CD1c-positive myeloid dendritic cell (primary cell): ENCODE results near the gene RAB27B.
A peak's percentile ranks its signal among the peaks of the same experiment; 100 is the strongest.
"Not testable (repeated sequence)": the region's sequence is repeated elsewhere in the genome, so short reads cannot be mapped to it uniquely, and the experiment has no call there.

Experiments used
- DNase-seq: peaks from one replicate; pipeline ENCODE4 v3.0.0-alpha.2; 2016; ENCODE audit errors: extremely low spot score

The RAB27B gene, protein sequence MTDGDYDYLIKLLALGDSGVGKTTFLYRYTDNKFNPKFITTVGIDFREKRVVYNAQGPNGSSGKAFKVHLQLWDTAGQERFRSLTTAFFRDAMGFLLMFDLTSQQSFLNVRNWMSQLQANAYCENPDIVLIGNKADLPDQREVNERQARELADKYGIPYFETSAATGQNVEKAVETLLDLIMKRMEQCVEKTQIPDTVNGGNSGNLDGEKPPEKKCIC

DNA sequence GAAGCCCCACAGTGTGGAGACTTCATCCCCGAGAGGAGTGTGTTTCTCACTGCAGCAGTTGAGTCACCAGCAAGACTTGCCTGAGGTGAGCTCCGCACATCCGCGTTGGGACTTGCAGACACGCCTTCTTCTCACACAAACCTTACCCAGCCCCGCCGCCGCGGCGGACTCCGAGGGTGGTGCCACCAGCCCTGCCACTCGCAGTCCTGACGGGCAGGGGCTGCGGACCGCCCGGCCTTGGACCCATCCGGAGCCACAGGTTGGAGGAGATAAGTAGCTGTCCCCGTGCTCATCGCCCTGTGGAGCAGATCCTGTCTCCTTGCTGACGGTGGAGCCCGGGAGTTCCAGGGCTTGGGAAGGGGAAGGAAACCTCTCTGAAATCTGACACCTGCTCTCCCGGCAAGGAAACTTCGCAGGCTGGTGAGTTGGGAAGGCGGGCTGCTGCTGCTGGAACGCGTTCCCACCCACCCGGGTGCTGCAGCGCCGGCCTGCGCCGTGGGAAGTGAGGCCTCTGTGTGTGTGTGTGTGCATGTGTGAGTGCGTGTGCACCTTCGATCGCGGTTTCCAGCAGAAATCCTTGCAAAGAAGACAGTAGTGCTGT is at the start of gene RAB27B:
Gene RAB27B (plus strand): TSS at position 197 of the 601 bp plus-strand sequence. CDS start 49,109 bp downstream, outside the sequence.
- peak; percentile 28 for DNase-seq

DNA sequence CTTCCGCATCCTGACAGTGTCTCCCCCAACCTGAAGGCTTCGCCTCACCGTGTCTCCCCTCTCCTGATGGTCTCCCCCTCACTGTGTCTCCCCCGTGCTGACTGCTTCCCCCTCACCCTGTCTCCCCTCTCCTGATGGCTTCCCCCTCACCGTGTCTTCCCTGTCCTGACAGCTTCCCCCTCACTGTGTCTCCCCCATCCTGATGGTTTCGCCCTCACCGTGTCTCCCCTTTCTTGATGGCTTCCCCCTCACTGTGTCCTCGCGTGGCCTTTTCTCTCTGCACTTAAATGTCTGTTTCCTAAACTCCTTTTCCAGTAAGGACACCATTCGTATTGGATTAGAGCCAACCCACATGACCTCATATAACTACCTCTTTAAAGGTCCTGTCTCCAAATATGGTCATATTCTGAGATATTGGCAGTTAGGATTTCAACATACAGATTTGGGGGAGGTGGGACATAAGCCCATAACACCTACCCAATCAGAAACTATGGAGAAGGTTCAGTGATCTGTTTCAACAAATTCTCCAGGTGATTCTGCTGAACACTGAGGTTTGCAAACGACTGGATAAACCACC is 47.9 kb upstream of the RAB27B start:
- DNase-seq, result no peak

DNA sequence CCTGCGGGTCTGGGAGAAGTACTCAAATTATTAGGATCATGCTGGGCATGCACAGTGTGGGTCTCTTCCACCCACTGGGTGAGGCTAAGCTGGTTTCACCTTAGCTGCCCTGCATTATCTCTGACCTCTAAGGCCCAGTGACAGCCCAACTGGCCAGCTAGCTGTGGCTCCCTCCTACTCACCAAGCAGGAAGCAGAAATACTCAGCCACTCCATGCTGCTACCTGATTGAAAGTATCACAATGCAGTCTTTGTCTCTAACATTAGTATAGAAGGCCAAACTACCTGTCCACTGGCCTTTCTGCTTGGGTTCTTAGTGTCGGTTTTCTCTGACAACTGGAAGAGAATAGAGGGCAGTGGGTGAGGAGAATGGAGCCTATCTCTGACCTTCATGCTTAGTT is 47.3 kb upstream of the RAB27B start:
- no peak for DNase-seq

DNA sequence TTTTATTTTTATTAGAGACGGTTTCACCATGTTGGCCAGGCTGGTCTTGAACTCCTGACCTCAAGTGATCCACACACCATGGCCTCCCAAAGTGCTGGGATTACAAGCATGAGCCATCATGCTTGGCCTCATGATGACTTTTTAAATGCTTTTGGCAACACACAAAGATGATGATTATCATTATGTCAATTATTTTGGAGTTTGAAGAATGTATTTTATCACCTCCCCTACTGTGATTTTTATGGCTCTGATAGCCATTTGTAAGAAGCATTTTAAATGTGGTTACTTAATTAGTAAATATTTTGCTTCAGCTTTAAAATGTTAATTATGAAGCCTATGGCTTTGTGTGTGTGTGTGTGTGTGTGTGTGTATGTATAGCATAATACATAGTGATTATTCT is 45.1 kb upstream of the RAB27B start:
- no peak for DNase-seq

DNA sequence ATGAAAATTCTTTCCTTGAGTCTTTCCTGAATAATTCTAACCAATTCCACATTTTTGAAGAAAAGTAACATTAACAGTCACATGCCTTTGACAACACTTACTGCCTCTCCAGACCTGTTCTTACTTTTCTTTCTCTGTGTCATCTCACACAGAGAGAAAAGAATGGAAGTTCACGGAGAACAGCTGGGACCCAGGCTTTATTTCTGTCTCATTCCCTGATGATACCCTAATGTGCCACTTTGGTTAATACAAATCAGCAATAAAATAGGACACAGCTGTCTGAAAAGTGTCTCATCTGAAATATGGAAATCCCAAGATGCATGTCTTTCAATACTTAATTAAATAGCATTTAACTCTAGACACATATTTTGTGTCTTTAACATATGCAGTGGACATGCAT is 42.1 kb upstream of the RAB27B start:
- no peak for DNase-seq

DNA sequence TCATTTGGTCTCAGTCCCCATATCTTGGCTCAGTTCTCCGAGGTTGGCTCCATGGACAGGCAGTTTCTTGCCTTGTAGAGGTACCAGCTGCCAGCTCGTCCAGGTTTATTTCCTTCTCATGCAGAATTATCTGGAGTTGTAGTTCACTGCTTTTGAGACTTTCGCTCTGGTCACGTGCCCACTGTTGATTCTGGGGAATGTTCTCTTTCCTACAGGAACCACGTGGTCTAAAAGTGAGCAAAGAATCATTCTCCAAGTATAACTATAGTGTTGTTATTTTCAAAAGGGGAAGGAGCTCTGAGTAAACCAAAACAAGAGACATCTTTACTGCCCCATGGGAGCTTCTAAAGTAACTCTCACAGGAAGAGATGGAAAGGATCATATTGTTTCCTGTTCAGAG is 41.2 kb upstream of the RAB27B start:
- DNase-seq, result no peak

DNA sequence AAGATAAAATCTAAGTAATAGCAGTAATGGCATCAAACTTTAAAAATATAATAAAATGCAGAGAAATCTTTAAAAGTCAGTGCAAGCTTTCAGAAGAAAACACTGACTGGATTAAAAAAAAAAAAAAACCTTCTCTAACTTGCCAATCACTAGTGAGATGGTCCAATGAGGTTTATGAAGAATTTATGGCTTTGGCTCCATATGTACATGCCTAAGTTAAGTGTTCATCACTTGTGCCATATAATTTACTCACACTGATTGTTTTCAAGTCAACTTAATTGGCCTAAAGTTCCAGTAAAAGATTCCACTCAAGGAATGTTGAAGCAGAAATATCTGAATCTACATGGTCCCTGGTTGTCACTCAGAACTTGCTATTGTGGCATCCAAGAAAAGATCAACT is 40.7 kb upstream of the RAB27B start:
- no peak for DNase-seq

DNA sequence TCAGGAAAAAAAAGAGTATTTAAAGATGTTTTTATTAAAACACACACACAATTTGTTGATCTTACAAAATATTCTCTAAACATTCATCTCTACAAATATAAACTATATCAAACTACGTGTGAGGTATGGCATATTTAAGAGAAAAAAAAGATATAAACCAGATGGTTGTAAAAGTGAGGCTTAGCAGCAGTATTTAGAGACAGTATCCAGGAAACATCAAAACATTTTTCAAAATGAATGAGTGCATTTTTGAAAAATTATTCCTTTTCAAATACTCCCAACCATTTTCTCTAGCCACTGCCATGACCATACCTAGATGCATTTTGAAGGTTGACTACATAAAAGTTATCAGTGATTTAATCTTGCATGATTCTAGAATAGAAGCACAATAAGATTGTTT is 38.2 kb upstream of the RAB27B start:
- DNase-seq, result no peak

DNA sequence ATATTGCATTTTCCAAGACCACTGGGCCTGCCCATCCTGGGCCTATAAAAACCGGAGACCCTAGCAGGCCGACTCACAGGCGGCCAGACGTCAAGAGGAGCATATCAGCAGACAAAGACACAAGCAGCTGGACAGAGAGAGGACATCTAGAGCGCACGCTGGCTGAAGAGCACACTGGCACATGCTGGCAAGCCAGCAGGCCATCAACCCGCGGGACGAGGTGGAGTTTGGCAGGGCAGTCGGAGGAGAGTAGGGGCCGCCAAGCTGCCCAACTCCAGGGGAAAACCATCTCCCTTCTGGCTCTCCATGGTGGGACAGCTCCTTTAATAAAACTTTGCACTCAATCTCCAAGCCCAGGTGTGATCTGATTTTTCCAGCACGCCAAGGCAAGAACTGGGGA is 36.6 kb upstream of the RAB27B start:
- DNase-seq, result no peak

DNA sequence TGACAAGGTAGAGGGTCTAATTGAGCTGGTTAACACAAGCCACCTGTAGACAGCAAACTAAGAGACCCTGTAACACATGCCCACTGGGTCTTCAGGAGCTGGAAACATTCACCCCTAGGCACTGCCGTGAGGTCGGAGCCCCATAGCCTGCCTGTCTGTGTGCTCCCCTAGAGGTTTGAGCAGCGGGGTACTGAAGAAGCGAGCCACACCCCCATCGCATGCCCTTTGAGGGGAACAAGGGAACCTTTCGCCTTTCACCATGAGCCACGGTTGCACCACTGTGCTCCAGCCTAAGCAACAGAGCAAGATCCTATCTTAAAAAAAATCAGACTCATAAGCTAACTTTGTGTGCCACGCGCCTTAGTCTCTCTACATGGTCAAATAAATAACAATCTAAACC is 36.2 kb upstream of the RAB27B start:
- DNase-seq, result no peak

DNA sequence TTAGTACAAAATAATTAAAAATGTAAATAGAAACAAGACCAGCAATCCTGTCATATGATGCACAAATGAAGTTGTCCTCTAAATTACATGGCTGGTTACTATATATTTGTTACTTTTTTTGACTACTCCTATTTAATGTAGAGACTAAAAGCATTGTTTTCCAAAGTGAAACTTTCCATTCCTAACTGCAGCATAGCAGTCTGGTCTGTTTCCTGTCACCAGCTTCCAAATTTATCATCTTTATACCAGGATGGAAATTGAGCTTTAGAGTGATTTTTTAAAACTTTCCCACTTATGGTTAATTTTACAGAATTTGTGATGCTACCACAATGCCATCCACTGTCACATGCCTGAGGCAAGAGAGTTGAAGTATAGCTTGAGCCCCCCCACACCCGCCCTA is 33.5 kb upstream of the RAB27B start:
- no peak for DNase-seq

DNA sequence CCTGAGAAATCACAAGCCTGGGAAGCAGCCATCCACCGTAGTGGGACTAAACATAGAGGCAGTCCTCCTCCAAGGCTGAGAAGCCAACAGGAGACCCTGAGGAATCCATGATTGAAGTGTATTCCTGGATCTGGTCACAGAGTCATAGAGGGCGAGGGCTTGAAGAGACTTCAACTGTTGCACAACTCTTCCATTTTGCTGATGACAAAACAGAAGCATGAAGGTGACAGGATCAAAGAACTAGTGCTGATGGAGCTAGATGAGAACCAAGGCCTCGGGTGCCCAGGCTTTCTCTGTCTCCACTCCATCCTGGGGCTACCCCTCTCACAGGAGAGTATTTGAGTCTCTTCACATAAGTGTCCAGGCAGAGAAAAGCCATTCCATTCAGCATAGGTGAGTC is 30.1 kb upstream of the RAB27B start:
- DNase-seq, result no peak

DNA sequence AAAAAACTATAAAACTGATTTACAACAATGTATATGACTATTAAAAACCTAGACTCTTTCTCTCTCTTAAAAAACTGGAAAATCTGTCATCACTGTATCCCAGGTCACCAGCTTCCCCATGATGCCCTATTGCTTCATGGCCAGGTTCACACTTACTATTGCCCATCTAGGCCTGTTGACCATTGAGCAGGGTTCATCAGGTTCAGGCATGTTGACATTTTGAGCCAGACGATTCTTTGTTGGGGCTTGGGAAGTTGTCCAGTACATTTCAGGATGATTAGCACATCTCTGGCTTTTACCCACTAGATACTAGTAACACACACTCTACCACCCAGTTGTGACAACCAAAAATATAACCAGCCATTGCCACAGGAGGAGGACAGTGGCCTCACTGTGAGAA is 26.9 kb upstream of the RAB27B start:
- no peak for DNase-seq

DNA sequence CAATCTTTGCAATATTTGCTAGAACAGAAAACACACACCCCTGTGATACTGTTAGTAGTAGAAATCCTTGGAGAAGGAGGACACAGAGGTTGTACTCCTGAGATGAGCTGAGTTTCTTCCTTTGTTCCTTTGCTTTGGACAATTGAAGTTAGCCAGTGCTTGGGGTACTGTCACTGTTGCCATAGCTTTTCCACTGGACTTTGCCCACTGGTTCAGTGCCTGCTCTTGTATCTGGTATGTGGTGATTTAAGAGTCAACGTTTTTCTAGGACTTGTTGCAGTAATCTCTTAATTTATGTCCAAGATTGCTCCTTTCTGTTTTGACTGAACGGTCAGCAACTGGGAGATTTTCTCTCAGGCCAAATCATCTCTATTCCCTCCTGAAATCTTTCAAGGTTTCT is 26.1 kb upstream of the RAB27B start:
- DNase-seq, result no peak

DNA sequence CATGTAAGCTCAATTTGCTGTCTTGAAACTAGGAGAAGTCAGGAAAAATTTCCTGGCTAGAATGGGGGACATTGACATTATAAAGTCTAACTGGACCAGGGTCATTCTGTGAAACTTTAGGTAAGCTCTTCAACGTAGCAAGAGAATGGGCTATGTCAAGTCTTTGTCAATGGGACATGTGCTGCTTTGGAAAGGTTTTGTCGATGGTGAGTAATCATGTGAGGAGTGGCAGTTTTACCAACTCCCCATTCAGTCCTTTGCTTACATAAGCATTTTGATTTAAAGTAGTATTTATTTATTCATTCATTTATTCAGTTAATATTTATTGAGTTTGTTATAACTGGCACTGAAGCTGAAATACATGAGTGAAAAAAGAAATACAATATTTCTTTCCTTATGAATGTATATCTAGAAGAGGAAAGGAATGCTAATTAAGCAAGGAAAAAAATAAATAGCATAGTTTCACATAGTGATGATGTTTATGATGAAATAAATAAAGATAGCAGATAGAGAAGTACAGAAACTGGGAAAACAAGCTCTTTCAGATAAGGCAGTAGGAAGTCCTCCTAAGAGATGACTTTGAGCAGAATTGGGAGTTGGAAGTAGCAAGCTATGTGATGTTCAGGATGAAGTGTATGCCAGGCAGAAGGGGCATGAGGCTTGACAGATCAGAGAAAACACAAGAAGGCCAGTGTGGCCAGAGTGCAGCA is 25.4 kb upstream of the RAB27B start:
- no peak for DNase-seq

DNA sequence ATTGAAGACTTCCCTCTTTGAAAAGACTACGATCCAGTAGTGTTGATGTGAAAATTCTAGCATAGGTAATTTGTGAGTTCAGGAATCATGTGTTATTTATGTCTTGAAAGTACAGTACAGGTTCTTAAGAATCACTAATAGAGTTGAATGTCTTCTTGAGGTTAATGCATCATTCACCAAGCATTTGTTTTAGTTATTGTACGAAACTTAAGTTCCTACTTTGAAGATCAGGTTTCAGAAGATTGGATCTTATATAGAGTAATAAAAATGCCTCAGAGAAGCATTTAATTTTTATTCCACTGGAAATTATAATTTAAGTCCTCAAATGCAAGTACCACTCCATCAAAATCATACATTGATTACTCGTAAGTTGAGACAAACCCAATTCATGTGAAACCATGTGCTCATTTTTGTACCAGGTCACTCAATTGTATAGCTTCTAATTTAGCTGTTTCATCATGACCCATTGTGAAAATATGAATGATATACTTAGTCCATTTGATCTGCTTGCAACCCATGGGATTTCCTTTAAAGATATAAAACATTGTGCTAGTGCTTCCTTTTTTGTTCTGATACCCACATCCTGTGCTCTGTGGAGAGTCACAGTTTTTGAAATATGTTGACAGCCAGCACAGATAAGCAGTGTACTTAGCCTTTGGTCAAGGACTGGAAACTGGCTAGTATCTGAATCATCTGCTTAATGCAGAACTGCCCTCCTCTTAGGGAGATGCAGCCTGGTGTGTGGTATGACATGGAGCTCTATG is 22.5 kb upstream of the RAB27B start:
- DNase-seq, result no peak

DNA sequence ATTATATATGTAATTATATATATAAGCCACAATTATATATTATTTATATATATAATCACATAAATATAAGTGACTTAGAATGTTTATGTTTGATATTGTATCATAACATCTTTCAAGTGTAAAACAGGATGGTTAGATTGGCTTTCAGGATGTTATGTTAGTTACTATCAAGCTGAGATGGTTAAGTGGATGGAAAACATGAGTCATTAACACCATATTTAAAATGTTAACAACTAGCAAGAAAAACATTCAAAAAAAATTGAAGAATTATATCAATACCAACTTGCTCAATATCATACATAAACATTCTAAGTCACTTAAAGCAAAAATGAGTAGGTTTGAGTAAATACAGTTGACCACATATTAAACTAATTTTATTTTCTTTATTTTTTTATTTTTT is 21.8 kb upstream of the RAB27B start:
- no peak for DNase-seq

DNA sequence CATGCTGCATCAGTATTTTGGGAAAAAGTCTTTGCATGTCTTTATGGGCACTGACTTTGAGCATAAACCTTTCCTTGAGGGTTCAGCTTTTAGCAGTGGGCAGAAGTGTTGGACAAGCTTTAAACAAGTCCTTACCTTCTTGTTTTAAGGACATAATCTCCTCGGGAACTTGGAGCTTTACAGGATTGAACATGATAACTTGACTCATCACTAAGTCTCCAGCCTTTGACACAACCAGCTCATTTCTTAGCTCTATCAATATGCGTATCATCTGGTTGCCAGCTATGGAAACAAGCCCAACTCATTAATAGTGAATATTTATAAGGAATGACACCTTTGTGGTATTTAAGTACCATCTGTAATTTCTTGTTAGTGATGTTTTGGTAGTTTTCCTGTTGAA is 21.0 kb upstream of the RAB27B start:
- no peak for DNase-seq

DNA sequence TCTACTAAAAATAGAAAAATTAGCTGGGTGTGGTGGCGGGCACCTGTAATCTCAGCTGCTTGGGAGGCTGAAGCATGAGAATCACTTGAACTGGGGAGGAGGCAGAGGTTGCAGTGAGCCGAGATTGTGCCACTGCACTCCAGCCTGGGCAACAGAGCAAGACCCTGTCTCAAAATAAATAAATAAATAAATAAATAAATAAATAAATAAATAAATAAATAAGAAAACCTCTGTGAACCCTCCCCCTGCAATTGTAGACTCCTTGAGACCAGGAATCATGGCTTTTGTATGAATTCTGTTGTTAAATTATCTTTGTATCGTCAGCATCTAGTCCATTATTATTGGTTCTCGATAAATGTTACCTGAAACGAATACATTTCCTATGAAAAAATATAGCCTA is 17.6 kb upstream of the RAB27B start:
- DNase-seq, result not testable (repeated sequence)

DNA sequence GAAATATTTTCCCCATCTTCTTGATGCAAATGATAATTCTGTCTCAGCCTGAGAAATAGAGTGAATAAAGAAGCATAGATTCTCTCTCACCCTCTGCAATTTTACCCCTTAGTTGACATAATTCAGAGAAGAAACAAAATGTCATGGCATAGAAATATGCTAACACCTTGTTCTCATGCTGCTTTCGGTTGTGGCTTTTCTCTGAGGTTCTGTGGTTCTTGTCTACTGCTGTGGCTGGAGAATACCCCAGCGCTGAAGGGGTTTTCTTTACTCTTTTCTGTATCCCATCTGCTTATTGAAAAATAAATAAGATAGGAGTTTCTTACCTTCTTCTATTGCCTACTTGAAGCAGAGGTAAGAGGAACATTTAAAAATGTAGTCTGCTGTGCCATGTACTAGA is 15.4 kb upstream of the RAB27B start:
- DNase-seq, result no peak

DNA sequence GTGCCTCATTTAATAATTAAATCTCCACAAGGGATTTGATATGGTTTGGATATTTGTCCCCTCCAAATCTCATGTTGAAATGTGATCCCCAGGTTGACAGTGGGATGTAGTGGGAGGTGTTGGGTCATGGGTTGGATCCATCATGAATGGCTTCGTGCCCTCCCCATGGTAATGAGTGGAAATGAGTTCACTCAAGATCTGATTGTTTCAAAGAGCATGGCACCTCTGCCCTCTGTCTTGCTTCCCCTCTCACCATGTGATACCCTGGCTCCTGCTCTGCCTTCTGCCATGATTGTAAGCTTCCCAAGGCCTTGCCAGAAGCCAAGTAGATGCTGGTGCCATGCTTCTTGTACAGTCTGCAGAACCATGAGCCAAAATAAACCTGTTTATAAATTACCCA is 15.0 kb upstream of the RAB27B start:
- no peak for DNase-seq

DNA sequence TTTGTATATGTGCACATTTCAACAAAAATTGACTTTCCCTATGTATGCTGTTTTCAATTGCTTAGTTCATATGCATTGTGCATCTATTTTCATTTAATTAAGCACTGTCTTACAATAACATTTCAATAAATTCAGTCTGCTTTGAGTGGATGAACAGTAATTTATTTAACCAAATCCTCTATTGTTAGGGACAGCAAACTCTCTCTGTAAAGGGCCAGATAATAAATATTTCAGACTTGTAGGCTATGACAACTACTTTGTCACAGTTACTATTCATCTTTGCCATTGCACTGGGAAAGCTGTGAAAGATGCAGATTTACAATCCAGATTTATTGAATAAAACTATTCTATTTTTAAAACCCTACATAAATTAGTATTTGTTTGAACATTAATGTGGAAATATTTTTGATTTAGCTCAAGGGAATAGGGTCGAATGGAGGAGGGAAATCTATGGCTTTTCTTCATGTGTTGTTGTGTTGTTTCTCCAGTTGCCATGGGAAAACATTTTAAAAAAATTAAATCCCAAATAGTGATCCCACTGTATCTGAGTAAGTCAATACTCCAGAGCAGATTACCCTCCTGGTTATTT is 14.2 kb upstream of the RAB27B start:
- no peak for DNase-seq
